HepG2 (cell line): ENCODE results near the gene REM2. TPM values are rescaled to one million over a fixed set of nuclear protein-coding genes. Genes with fewer than 3 reads are reported as not detected.

Source experiments
- ATAC-seq: fragments of 200-7000 bp; cut with Tn5 transposase; 3 replicates; pipeline ENCODE4 v1.9.1; 2020; ENCODE audit warnings: mild to moderate bottlenecking, moderate library complexity
- BruUV-seq: library from RNA; stranded (reverse); fragments of 400-500 nt; replicated peaks from 2 replicates; lab custom pipeline; 2021; lab: Mats Ljungman, UMichigan
- CTCF ChIA-PET: fragments of 300-600 bp; formaldehyde crosslinking; extraction: SDS; loops from one replicate; lab custom pipeline; 2021; ENCODE audit warnings: low total read pairs, inconsistent platforms, low intra/inter-chr PET ratio; lab: Yijun Ruan, JAX
- POLR2A ChIA-PET: fragments of 350-600 bp; sonication (Branson Sonifier 250); formaldehyde crosslinking; loops from one replicate; lab custom pipeline; 2020; ENCODE audit warnings: antibody characterized with exemption, inconsistent platforms; lab: Yijun Ruan, JAX
- DNase-seq: peaks from one replicate; pipeline ENCODE4 v3.0.0-alpha.2; 2015; ENCODE audit warnings: low spot score
- FAIRE-seq: peaks from 3 replicates; lab custom pipeline; 2011; peaks lifted over from hg19 to GRCh38; lab: Jason Lieb, UNC
- H2AFZ ChIP-seq: one replicate; pipeline ENCODE4 v1.6.1; 2011; ENCODE audit warnings: low read length, inconsistent platforms
- H3K27ac ChIP-seq: fragments of 300-600 bp; 3 replicates; pipeline ENCODE4 v1.8.0; 2011; ENCODE audit warnings: mixed run types, mild to moderate bottlenecking, mixed read lengths, low read length, inconsistent platforms; ENCODE audit not compliant: insufficient read depth; ENCODE audit errors: extremely low read length
- H3K27me3 ChIP-seq, 2 experiments: fragments of 200-600 bp in 1 of 2; 2 replicates in 1 of 2; 3 replicates in 1 of 2; pipeline versions ENCODE4 v1.6.0 to v1.8.0; 2011; ENCODE audit warnings: low read length in 2 of 2, mild to moderate bottlenecking in 2 of 2, moderate library complexity in 2 of 2, inconsistent platforms in 1 of 2; ENCODE audit not compliant: insufficient read depth in 2 of 2, control insufficient read depth in 1 of 2
- H3K36me3 ChIP-seq, 2 experiments: fragments of 200-600 bp in 1 of 2; replicated peaks in 1 of 2; 2 replicates in 1 of 2; 3 replicates in 1 of 2; pipeline versions ENCODE4 v1.5.1 to v1.8.0; 2011; ENCODE audit warnings: low read length in 2 of 2, inconsistent platforms in 1 of 2; ENCODE audit not compliant: insufficient read depth in 2 of 2, control insufficient read depth in 1 of 2
- H3K4me1 ChIP-seq: 2 replicates; pipeline ENCODE4 v1.5.1; 2012; ENCODE audit warnings: low read length, inconsistent platforms; ENCODE audit not compliant: insufficient read depth
- H3K4me2 ChIP-seq: 2 replicates; pipeline ENCODE4 v1.6.0; 2011; ENCODE audit warnings: low read depth, low read length, inconsistent platforms
- H3K4me3 ChIP-seq, 3 experiments: fragments of 200-600 bp in 1 of 3; sonication (generic), shearing (Covaris generic) in 1 of 3; replicated peaks in 1 of 3; 2 replicates each; pipeline ENCODE4 v1.5.1; 2011 to 2016; ENCODE audit warnings: low read length in 3 of 3, inconsistent platforms in 2 of 3, low read depth in 2 of 3, mild to moderate bottlenecking in 2 of 3, control low read depth in 1 of 3, mixed read lengths in 1 of 3; ENCODE audit not compliant: insufficient read depth in 1 of 3
- H3K79me2 ChIP-seq: one replicate; pipeline ENCODE4 v1.6.1; 2011; ENCODE audit warnings: low read length, inconsistent platforms; ENCODE audit not compliant: insufficient read depth
- H3K9ac ChIP-seq: 2 replicates; pipeline ENCODE4 v1.6.0; 2011; ENCODE audit warnings: mild to moderate bottlenecking, low read depth, low read length, inconsistent platforms; ENCODE audit not compliant: insufficient read depth
- H3K9me3 ChIP-seq: 2 replicates; pipeline ENCODE4 v1.5.1; 2012; ENCODE audit warnings: mild to moderate bottlenecking, low read length
- H4K20me1 ChIP-seq: 2 replicates; pipeline ENCODE4 v1.6.0; 2011; ENCODE audit warnings: inconsistent platforms, mild to moderate bottlenecking, low read length, moderate library complexity; ENCODE audit not compliant: insufficient read depth
- AHR ChIP-seq: IDR thresholded peaks from 2 replicates; pipeline ENCODE4 v1.6.1; 2018; ENCODE audit warnings: missing genetic modification reagents, missing compliant biosample characterization
- ATF7 ChIP-seq, 2 experiments: fragments of 450-650 bp in 1 of 2; sonication (generic) in 1 of 2; formaldehyde crosslinking in 1 of 2; IDR thresholded peaks; 2 replicates each; pipeline versions ENCODE4 v1.4.0 to v1.6.1; 2016 to 2020; ENCODE audit warnings: antibody characterized with exemption in 1 of 2, mild to moderate bottlenecking in 1 of 2, missing genetic modification reagents in 1 of 2
- CBX1 ChIP-seq: IDR thresholded peaks from one replicate; pipeline ENCODE4 v1.6.1; 2016; ENCODE audit warnings: antibody characterized with exemption, low read depth
- ELF4 ChIP-seq: sonication (generic); formaldehyde crosslinking; IDR thresholded peaks from 2 replicates; pipeline ENCODE4 v1.5.0; 2020; ENCODE audit warnings: missing genetic modification reagents, mild to moderate bottlenecking, moderate library complexity, borderline replicate concordance
- PTBP1 ChIP-seq: fragments of 200-400 bp; formaldehyde crosslinking; IDR thresholded peaks from 2 replicates; pipeline ENCODE4 v1.6.1; 2018; ENCODE audit warnings: low read length, low read depth; ENCODE audit not compliant: poor library complexity, severe bottlenecking
- SP2 ChIP-seq: sonication (generic); formaldehyde crosslinking; IDR thresholded peaks from 2 replicates; pipeline ENCODE4 v1.5.1; 2020; ENCODE audit warnings: mild to moderate bottlenecking, missing genetic modification reagents
- ZFYVE20 ChIP-seq: sonication (generic); formaldehyde crosslinking; IDR thresholded peaks from 2 replicates; pipeline ENCODE4 v1.8.0; 2023; ENCODE audit warnings: low read depth, mild to moderate bottlenecking, moderate library complexity, missing genetic modification reagents, borderline replicate concordance
- ZSCAN29 ChIP-seq: sonication (generic); formaldehyde crosslinking; conservative IDR thresholded peaks from 2 replicates; pipeline ENCODE4 v1.4.0; 2020; ENCODE audit warnings: mild to moderate bottlenecking, missing genetic modification reagents
- WGBS: methylation state at CpG from one replicate; pipeline ENCODE4 v1.1.6; 2017; ENCODE audit warnings: low lambda C conversion rate; 5-methylcytosine and 5-hydroxymethylcytosine counted together
- in situ Hi-C: cut with HindIII; loops from 2 replicates; pipeline ENCODE4 v1.10.0; 2017; ENCODE audit warnings: low pct_unique_long_range_greater_than_20kb; ENCODE audit not compliant: extremely low pct_ligation_motif_present
- intact Hi-C: fragments of 100-400 bp; cut with micrococcal nuclease; formaldehyde crosslinking; loops from one replicate; pipeline ENCODE4 v1.10.0; 2022; ENCODE audit not compliant: unreplicated experiment
- polyA plus RNA-seq, 8 experiments: library from polyadenylated mRNA; depleted of rRNA in 3 of 8; stranded (reverse) in 7 of 8; unstranded in 1 of 8; fragments of >200 nt; fragmentation: Illumina TruSeq in 4 of 8; extraction: Trizol in 4 of 8; gene quantifications; 2 replicates each; pipeline versions ENCODE4 v1.2.1 to v1.2.3, GENCODE V29; 2011 to 2016; ENCODE audit warnings: low read depth in 4 of 8, missing spikeins in 1 of 8, mixed read lengths in 1 of 8; ENCODE audit not compliant: insufficient read depth in 1 of 8
- total RNA-seq, 5 experiments: library from RNA; depleted of rRNA; stranded (reverse); fragments of >200 nt; fragmentation: Illumina TruSeq; extraction: Trizol; gene quantifications; 2 replicates each; pipeline ENCODE4 v1.2.3, GENCODE V29; 2016; ENCODE audit warnings: low read depth in 1 of 5
- TF ChIP-seq, protein P1 (sequence below), 2 experiments: sonication (generic) in 1 of 2; formaldehyde crosslinking in 1 of 2; IDR thresholded peaks; 2 replicates each; pipeline versions ENCODE4 v1.4.0 to v1.6.1; 2016 to 2020; ENCODE audit warnings: borderline replicate concordance in 1 of 2, low read depth in 1 of 2, mild to moderate bottlenecking in 1 of 2, missing genetic modification reagents in 1 of 2
- TF ChIP-seq, protein P2 (sequence below): sonication (generic); formaldehyde crosslinking; IDR thresholded peaks from 2 replicates; pipeline ENCODE4 v1.4.0; 2020; ENCODE audit warnings: missing genetic modification reagents

REM2 gene
- total and polyA plus RNA-seq, 2 of the 13 experiments (the other 11 are each of a cell fraction or from before 2014, with no cell fraction given) = 0.20 TPM; not detected in 1

DNA sequence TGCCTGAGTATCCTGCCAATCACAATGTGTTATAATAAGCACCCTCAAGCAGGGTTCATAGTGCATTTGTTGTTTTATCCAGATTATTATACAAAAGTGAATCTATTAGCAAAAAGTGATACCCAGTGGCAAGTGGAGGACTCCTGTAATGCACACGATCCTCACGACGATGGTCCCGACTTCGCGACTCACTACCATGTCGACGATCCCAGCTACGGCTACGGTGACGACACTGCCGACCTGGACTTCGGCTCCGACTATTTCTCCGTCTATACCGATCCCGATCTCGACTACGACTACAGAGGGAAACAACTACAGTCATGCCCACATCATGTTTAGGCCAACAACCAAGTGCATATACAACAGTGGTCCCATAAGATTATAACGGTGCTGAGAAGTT lies 23.1 kb downstream of the REM2 start (continued):
- TF ChIP-seq CBX1 (no peak), PTBP1 (no peak)
- TF ChIP-seq, protein P1, sequence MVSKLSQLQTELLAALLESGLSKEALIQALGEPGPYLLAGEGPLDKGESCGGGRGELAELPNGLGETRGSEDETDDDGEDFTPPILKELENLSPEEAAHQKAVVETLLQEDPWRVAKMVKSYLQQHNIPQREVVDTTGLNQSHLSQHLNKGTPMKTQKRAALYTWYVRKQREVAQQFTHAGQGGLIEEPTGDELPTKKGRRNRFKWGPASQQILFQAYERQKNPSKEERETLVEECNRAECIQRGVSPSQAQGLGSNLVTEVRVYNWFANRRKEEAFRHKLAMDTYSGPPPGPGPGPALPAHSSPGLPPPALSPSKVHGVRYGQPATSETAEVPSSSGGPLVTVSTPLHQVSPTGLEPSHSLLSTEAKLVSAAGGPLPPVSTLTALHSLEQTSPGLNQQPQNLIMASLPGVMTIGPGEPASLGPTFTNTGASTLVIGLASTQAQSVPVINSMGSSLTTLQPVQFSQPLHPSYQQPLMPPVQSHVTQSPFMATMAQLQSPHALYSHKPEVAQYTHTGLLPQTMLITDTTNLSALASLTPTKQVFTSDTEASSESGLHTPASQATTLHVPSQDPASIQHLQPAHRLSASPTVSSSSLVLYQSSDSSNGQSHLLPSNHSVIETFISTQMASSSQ (IDR thresholded peaks at IDR 0.05; ENCODE audit: low read depth) = no peak
- TF ChIP-seq, protein P1 (CRISPR knock-in tag; IDR thresholded peaks at IDR 0.05; ENCODE audit: borderline replicate concordance) = 0 out of 2 replicates have a peak, but pooled peaks have one; percentile 19
- TF ChIP-seq, protein P2, sequence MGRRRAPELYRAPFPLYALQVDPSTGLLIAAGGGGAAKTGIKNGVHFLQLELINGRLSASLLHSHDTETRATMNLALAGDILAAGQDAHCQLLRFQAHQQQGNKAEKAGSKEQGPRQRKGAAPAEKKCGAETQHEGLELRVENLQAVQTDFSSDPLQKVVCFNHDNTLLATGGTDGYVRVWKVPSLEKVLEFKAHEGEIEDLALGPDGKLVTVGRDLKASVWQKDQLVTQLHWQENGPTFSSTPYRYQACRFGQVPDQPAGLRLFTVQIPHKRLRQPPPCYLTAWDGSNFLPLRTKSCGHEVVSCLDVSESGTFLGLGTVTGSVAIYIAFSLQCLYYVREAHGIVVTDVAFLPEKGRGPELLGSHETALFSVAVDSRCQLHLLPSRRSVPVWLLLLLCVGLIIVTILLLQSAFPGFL (CRISPR knock-in tag) = no peak

DNA sequence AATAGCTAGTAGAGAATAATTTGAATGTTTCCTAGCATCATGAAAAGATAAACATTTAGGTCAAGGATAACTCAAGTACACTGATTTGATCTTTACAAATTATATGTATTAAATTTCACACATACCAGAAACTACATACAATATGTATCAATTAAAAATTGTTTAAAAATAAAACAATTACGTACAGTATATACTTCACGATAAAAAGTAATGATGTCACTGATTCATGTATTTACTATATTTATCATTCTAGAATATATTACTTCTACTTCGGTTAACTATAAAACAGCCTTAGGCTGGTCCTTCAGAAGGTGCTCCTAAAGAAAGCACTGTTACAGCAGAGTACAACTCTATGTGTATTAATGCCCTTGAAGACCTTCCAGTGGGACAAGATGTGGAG lies 24.4 kb downstream of the REM2 start:
- peak; percentile 61; the same call in 1 of the 2 replicates for TF ChIP-seq ATF7 (IDR thresholded peaks at IDR 0.05)
- TF ChIP-seq ATF7 (CRISPR knock-in tag; IDR thresholded peaks at IDR 0.05) = no peak
- TF ChIP-seq SP2 (CRISPR knock-in tag) = no peak
- no peak for TF ChIP-seq ELF4 (CRISPR knock-in tag)
- TF ChIP-seq ZSCAN29 (CRISPR knock-in tag) = no peak
- no peak for TF ChIP-seq ZFYVE20 (CRISPR knock-in tag)
- TF ChIP-seq AHR (CRISPR knock-in tag) = no peak
- TF ChIP-seq, all 625 proteins: peak for 1
- H3K79me2 ChIP-seq = no peaks in the 10 kb centered on the region
- H3K27me3 ChIP-seq = no peaks in the 10 kb centered on the region
- 95% methylated on average over 3 of the region's 3 CpGs for WGBS
- no TSS peak for BruUV-seq
- in situ Hi-C loops = no loop called here
- H3K4me3 ChIP-seq = no peak overlapping the region
- no peaks in the 10 kb centered on the region for H3K9me3 ChIP-seq
- ATAC-seq (no peak), DNase-seq (no peak), FAIRE-seq (no peak)
- ChIA-PET CTCF (no interaction called here), POLR2A (no interaction called here)
- H3K36me3 ChIP-seq = no peaks in the 10 kb centered on the region
- H3K4me1 ChIP-seq = peaks cover 29% of the 10 kb centered on the region
- H3K27ac ChIP-seq = no peak overlapping the region
- intact Hi-C loops = no loop called here
- H3K9ac ChIP-seq = no peak overlapping the region
- no peak overlapping the region for H3K4me2 ChIP-seq
- H2AFZ ChIP-seq = no peak overlapping the region
- no peaks in the 10 kb centered on the region for H4K20me1 ChIP-seq
